GM12864 (cell line): ENCODE data around the gene ABHD1.

ENCODE experiments used
- DNase-seq: peaks from one replicate; pipeline ENCODE4 v3.0.0-alpha.2; 2011; ENCODE audit warnings: low read depth
- H3K4me3 ChIP-seq: 2 replicates; pipeline ENCODE4 v1.5.1; 2011; ENCODE audit warnings: mild to moderate bottlenecking, low read depth, low read length, control low read depth
- TF ChIP-seq, protein P1 (sequence below): IDR thresholded peaks from 2 replicates; pipeline ENCODE4 v1.5.1; 2011; ENCODE audit warnings: low read depth, mild to moderate bottlenecking, moderate library complexity, low read length, control low read depth, inconsistent platforms; ENCODE audit errors: missing control alignments

ABHD1 gene

DNA sequence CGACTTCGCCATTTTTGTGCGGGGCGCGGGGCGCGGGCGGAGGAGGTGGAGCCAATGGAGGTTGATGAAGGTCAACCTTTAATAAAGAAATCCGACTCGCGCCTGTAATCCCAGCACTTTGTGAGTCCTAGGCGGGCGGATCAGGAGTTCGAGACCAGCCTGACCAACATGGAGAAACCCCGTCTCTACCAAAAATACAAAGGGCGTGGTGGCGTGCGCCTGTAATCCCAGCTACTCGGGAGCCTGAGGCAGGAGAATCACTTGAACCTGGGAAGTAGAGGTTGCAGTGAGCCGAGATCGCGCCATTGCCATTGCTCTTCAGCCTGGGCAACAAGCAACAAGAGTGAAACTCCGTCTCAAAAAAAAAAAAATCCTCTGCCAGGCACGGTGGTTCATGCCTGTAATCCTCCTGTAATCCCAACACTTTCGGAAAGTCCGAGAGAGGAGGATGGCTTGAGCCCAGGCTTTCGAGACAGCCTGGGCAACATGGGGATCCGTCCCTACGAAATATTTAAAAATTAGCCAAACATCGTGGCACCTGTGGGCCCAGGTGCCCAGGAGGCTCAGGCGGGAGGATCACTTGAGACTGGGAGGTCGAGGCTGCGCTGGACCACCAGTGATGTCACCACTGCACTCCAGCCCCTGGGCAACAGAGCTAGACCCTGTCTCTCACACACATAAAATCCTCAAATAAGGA, 11.3 kb downstream of the ABHD1 start:
- TF ChIP-seq, protein P1, sequence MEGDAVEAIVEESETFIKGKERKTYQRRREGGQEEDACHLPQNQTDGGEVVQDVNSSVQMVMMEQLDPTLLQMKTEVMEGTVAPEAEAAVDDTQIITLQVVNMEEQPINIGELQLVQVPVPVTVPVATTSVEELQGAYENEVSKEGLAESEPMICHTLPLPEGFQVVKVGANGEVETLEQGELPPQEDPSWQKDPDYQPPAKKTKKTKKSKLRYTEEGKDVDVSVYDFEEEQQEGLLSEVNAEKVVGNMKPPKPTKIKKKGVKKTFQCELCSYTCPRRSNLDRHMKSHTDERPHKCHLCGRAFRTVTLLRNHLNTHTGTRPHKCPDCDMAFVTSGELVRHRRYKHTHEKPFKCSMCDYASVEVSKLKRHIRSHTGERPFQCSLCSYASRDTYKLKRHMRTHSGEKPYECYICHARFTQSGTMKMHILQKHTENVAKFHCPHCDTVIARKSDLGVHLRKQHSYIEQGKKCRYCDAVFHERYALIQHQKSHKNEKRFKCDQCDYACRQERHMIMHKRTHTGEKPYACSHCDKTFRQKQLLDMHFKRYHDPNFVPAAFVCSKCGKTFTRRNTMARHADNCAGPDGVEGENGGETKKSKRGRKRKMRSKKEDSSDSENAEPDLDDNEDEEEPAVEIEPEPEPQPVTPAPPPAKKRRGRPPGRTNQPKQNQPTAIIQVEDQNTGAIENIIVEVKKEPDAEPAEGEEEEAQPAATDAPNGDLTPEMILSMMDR = no peak
- H3K4me3 ChIP-seq = peak overlapping the region; percentile 83
- no peak for DNase-seq

DNA sequence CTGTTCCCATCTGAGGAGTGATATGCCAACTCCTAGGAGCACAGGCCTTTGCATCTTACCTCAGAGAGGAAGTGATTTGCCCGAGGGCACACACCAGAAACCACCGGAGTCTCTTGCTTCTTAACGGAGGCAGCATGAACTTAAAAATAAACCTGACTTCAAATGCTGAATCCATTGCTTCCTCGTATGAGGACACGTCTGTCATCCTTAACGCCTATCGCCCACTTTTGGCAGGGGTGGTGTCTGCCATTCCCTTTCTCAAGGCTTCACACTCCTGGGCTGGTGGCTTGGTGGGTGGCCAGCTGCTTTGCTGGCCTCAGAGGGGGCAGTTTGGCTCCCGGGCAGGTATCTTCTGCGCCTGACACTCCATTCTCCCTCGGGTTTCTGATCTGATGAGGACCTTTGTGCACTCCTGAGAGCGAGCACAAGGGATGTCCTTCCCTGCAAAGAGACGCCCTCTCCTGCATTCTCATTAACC, 11.9 kb downstream of the ABHD1 start:
- H3K4me3 ChIP-seq = no peak overlapping the region
- TF ChIP-seq, protein P1 = no peak
- no peak for DNase-seq

GRCh38 chr2:27136751-27137150, 13.1 kb downstream of the ABHD1 start:
- DNase-seq = no peak
- TF ChIP-seq, protein P1 = no peak
- no peak overlapping the region for H3K4me3 ChIP-seq

DNA sequence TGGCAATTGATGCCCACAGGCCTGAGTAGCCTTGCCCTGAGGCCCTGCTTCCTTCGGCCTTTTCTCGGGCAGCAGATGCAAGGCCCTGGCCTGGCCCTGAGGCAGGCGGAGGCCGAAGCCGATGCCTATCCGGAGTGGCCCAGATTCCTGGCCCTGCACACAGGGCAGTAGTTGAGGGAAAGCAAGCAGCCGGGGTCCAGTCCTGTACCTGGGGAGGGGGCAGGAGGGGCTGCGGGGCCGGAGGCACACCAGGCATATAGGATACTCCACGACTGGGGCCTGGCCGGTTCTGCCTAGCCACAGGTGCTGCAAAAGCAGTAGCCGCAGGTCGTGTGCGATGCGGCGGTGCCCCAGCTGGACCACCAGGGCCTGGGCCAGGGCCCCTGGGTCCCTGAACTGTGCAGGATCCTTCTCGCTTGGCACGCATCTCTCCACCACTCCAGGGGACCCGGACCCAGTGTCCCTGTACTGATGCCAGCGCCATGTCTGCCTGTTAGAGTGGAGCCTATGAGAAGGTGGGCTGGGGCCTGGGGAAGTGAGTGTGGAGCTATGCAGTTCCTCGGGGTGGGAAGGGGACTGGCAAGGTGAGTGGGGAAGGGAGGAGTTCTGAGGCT, 13.8 kb downstream of the ABHD1 start:
- DNase-seq = no peak
- H3K4me3 ChIP-seq = no peak overlapping the region
- TF ChIP-seq, protein P1 = no peak

- DNase-seq = no peak
- H3K4me3 ChIP-seq = no peak overlapping the region
- TF ChIP-seq, protein P1 = no peak
Measured at GRCh38 chr2:27138111-27138510, 14.5 kb downstream of the ABHD1 start.

DNA sequence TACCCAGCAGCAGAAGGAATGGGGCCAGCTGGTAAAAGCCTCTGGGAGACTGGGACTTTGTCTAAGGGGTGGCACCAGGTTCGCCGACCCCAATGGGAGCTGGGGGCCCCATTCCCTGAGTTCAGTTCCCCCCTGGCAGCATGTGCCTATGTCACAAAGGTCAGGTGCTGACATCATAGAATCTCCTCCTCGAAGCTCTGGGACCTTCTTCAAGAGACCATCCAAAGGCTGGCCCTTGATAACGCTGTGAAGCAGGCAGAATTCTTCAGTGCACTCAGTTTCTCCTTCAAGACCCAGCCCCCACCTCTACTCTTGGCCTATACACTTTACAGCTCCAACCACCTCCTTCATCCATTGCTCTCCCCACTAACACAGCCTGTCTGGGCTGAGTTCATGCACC, 15.7 kb downstream of the ABHD1 start, which contains the start of gene PRR30:
TSS of gene PRR30 (minus strand) at position 101 of the 400 bp plus-strand sequence. CDS start 1,081 bp downstream, outside the sequence.
- TF ChIP-seq, protein P1 = no peak
- no peak within 1 kb of the TSS for H3K4me3 ChIP-seq
- DNase-seq = no peak

GRCh38 chr2:27143285-27143684, 19.7 kb downstream of the ABHD1 start:
- H3K4me3 ChIP-seq = no peak overlapping the region
- DNase-seq = no peak
- TF ChIP-seq, protein P1 = no peak
